Stimulated activated memory B cell treated with anti-CD40 and anti-IgM and Interleukin-4, amounts not matched to agents 10 μg/mL and 1 μg/mL and 100 μg/mL, for 72 hours (primary cell): ENCODE data around the gene WAC.
"Not testable (repeated sequence)": the region's sequence is repeated elsewhere in the genome, so short reads cannot be mapped to it uniquely, and the experiment has no call there.

Experiments
- ATAC-seq: fragments of 150-1000 bp; cut with Tn5 transposase; 2 replicates; pipeline ENCODE4 v1.10.0; 2021
- H3K27ac Mint-ChIP-seq: one replicate; pipeline ENCODE4 v1.8.0; 2022; ENCODE audit warnings: mild to moderate bottlenecking, mixed read lengths
- H3K27me3 Mint-ChIP-seq: one replicate; pipeline ENCODE4 v1.8.0; 2022; ENCODE audit warnings: mixed read lengths
- H3K36me3 Mint-ChIP-seq: one replicate; pipeline ENCODE4 v1.8.0; 2022; ENCODE audit warnings: mixed read lengths
- H3K4me1 Mint-ChIP-seq: one replicate; pipeline ENCODE4 v1.8.0; 2022; ENCODE audit warnings: mixed read lengths
- H3K4me3 Mint-ChIP-seq: one replicate; pipeline ENCODE4 v1.8.0; 2022; ENCODE audit warnings: mild to moderate bottlenecking, moderate library complexity, mixed read lengths
- H3K9me3 Mint-ChIP-seq: one replicate; pipeline ENCODE4 v1.8.0; 2022; ENCODE audit warnings: mixed read lengths

Gene WAC

DNA sequence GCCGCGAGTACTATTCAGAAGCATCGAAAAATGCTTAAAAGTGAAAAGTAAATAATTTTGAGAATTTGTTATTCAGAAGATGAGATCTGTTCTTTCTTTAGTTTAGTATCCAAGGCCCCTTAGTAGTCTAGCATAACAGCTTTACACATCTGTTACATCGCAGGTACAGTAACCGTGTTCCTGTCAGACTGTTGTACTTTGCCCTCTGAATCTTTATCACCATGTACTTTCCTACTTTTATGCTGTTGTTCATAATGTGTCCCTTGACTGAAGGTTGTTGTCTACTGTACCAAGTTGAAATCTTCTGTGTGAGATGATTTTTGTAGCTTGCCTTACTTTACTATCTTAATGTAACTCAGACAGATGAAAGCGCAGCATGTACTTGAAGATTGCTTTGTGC is 38.3 kb downstream of the WAC start:
- peaks cover 59% of the 10 kb centered on the region for H3K4me1 Mint-ChIP-seq

GRCh38 chr10:28574214-28574613 is 41.3 kb downstream of the WAC start:
- peaks cover 59% of the 10 kb centered on the region for H3K4me1 Mint-ChIP-seq
- not testable (repeated sequence) for H3K4me3 Mint-ChIP-seq, H3K27ac Mint-ChIP-seq, ATAC-seq, H3K9me3 Mint-ChIP-seq, H3K27me3 Mint-ChIP-seq
- peaks cover 49% of the 10 kb centered on the region for H3K36me3 Mint-ChIP-seq

More for the DNA sequence above, 38.3 kb downstream of the WAC start:
- Mint-ChIP-seq H3K27ac (no peak overlapping the region), H3K27me3 (no peaks in the 10 kb centered on the region), H3K4me3 (no peak overlapping the region), H3K36me3 (peaks cover 48% of the 10 kb centered on the region), H3K9me3 (no peaks in the 10 kb centered on the region)
- no peak for ATAC-seq

DNA sequence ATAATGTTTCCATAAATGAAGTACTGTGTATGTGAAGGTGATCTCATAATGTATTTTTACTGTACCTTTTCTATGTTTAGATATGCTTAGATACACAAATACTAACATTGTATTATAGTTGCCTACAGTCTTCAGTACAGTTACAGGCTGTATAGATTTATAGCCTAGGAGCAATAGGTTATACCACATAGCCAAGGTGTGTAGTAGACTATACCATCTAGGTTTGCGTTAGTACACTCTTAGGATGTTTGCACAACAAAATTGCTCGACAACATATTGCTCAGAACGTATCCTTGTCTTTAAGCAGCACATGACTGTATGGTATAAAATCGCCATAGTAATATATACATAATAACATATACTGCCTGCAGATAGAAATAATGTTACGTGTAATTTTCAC is 42.9 kb downstream of the WAC start:
- Mint-ChIP-seq H3K27ac (no peak overlapping the region), H3K4me1 (peaks cover 64% of the 10 kb centered on the region), H3K36me3 (peaks cover 49% of the 10 kb centered on the region), H3K4me3 (no peak overlapping the region), H3K9me3 (no peaks in the 10 kb centered on the region), H3K27me3 (no peaks in the 10 kb centered on the region)
- no peak for ATAC-seq

GRCh38 chr10:28577506-28577905 is 44.6 kb downstream of the WAC start:
- Mint-ChIP-seq H3K27me3 (no peaks in the 10 kb centered on the region), H3K4me3 (no peak overlapping the region), H3K27ac (no peak overlapping the region), H3K9me3 (no peaks in the 10 kb centered on the region), H3K4me1 (peaks cover 74% of the 10 kb centered on the region), H3K36me3 (peaks cover 59% of the 10 kb centered on the region)
- ATAC-seq: no peak

DNA sequence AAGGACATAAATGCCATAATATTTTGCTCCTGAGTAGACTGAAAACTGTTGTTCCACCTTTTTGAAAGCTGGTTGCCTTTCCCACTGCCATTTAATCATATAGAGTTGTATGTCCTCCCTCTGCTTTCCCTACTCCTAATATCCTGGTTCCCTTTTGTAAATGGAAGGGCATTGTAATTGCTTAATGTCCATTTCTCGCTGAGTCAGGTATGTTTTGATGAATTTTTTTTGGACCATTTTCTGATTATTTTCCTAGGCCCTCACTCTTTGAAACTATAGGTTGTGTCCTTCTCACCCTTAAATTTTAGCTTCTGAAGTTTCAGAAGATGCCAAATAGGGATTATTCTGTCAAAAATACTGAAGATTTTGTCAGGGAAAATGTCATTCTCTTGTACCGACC is 45.5 kb downstream of the WAC start:
- Mint-ChIP-seq H3K9me3 (no peaks in the 10 kb centered on the region), H3K36me3 (peaks cover 53% of the 10 kb centered on the region)

GRCh38 chr10:28580825-28581224 is 47.9 kb downstream of the WAC start:
- H3K27ac Mint-ChIP-seq: no peak overlapping the region
- H3K4me1 Mint-ChIP-seq: peaks cover 54% of the 10 kb centered on the region
- H3K36me3 Mint-ChIP-seq: peaks cover 54% of the 10 kb centered on the region
- H3K9me3 Mint-ChIP-seq: no peaks in the 10 kb centered on the region
- H3K27me3 Mint-ChIP-seq: no peaks in the 10 kb centered on the region
- H3K4me3 Mint-ChIP-seq: no peak overlapping the region
- ATAC-seq: no peak

More for the DNA sequence above, 45.5 kb downstream of the WAC start:
- no peak overlapping the region for H3K27ac Mint-ChIP-seq
- H3K4me3 Mint-ChIP-seq: no peak overlapping the region
- peaks cover 68% of the 10 kb centered on the region for H3K4me1 Mint-ChIP-seq
- no peak for ATAC-seq
- H3K27me3 Mint-ChIP-seq: no peaks in the 10 kb centered on the region

- H3K27ac Mint-ChIP-seq: no peak overlapping the region
- no peak for ATAC-seq
- H3K9me3 Mint-ChIP-seq: no peaks in the 10 kb centered on the region
- H3K36me3 Mint-ChIP-seq: peaks cover 58% of the 10 kb centered on the region
- H3K4me1 Mint-ChIP-seq: peaks cover 56% of the 10 kb centered on the region
- no peaks in the 10 kb centered on the region for H3K27me3 Mint-ChIP-seq
- no peak overlapping the region for H3K4me3 Mint-ChIP-seq
These were observed 49.0 kb downstream of the WAC start for GRCh38 chr10:28581916-28582315.

DNA sequence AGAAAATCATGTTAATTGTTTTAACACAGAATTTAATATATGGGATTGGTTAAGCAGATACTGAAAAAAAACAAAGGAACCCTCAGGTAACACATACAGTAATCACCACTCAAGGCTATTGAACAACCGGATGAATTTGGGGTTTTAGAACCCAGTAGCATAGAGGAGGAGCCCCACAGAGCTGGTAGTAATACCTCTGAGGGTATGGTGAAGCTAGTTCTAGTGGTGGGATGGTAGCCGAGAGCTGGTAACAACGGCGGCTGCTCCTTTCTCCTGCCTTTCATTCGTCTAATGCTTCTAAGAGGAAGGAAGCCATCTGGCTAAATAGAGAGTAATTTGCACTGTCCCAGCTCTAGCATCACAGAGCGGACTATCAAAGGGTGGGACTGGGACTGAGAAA is 52.2 kb downstream of the WAC start:
- no peak for ATAC-seq
- H3K27ac Mint-ChIP-seq: no peak overlapping the region
- no peaks in the 10 kb centered on the region for H3K27me3 Mint-ChIP-seq
- no peaks in the 10 kb centered on the region for H3K9me3 Mint-ChIP-seq
- peaks cover 55% of the 10 kb centered on the region for H3K36me3 Mint-ChIP-seq
- H3K4me3 Mint-ChIP-seq: no peak overlapping the region
- H3K4me1 Mint-ChIP-seq: peaks cover 38% of the 10 kb centered on the region

DNA sequence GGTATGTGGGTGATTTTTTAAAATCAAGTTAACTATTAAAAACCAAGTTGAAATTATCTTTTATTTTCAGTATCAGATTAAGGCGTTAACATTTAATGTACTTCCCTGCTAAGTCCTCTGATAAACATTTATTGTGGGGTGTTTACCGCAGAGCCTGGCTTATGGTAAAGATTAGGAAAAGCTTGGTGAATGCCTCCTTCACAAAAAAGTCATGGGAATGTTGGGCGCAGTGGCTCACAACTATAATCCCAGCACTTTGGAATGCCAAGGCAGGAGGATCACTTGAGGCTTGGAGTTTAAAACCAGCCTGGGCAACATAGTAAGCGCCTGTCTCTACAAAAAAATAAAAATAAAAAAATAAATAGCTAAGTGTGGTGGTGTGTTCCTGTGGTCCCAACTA is 53.3 kb downstream of the WAC start:
- H3K27me3 Mint-ChIP-seq: no peaks in the 10 kb centered on the region
- no peak overlapping the region for H3K27ac Mint-ChIP-seq
- no peak for ATAC-seq
- H3K36me3 Mint-ChIP-seq: peaks cover 54% of the 10 kb centered on the region
- peaks cover 33% of the 10 kb centered on the region for H3K4me1 Mint-ChIP-seq
- no peaks in the 10 kb centered on the region for H3K9me3 Mint-ChIP-seq
- no peak overlapping the region for H3K4me3 Mint-ChIP-seq

DNA sequence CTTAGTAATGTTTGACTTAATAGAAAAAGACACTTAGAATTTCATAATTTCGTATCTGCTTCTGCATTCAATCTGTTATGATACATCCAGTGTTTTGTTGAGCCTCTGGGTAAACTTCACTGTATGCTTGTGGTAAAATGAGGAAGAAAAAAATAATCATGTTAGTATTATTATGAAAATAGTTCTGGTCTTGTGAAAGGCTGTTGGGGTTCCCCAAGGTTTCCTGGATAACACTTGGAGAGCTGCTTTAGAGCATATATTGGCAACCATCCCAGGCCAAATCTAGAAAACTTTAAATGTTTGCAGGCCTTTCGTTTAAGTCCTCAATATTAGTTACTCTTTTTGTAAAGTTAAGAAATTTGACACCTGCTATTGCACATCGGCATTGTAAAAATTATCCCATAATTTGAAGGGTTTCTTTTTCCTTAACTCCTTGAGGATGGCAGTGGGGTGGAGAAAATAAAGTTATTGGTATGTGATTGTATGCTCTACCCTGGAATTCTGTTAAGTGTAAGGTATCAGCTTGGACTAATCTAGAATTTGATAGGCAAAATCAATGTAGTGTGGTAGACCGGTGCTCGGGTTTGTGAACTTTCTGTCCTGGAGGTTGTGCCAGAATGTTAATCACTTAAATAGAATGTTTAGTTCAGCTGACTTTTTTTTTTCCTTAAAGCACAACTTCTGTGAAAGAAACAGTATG is 54.5 kb downstream of the WAC start:
- Mint-ChIP-seq H3K4me1 (peaks cover 20% of the 10 kb centered on the region), H3K36me3 (peaks cover 55% of the 10 kb centered on the region), H3K4me3 (no peak overlapping the region), H3K9me3 (no peaks in the 10 kb centered on the region), H3K27ac (no peak overlapping the region), H3K27me3 (no peaks in the 10 kb centered on the region)
- no peak for ATAC-seq

GRCh38 chr10:28587970-28588290 is 55.0 kb downstream of the WAC start:
- Mint-ChIP-seq H3K4me3 (no peak overlapping the region), H3K27ac (no peak overlapping the region), H3K36me3 (peaks cover 59% of the 10 kb centered on the region), H3K4me1 (peaks cover 21% of the 10 kb centered on the region), H3K27me3 (no peaks in the 10 kb centered on the region), H3K9me3 (no peaks in the 10 kb centered on the region)
- ATAC-seq: no peak

DNA sequence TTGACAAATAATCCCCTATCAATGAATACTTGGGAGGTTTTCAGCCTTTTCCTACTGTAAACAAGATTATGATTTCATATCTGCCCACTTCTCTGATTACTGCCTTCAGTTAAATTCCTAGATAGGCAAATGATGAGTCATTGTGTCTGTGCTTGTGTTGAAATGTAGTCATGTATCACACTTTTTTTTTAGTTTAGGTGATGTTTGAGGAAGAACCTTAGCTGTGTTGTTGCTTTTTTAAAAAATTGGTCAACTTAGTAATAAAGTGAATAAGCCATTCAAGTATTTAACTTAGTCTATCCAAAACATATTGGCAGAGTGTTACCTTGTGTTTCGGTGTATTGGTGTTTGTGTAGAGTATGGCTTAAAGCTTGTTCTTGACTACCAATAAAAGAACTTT is 60.0 kb downstream of the WAC start:
- Mint-ChIP-seq H3K27me3 (no peaks in the 10 kb centered on the region), H3K9me3 (no peaks in the 10 kb centered on the region), H3K36me3 (peaks cover 49% of the 10 kb centered on the region), H3K4me1 (peaks cover 16% of the 10 kb centered on the region), H3K27ac (no peak overlapping the region), H3K4me3 (no peak overlapping the region)
- ATAC-seq: no peak

DNA sequence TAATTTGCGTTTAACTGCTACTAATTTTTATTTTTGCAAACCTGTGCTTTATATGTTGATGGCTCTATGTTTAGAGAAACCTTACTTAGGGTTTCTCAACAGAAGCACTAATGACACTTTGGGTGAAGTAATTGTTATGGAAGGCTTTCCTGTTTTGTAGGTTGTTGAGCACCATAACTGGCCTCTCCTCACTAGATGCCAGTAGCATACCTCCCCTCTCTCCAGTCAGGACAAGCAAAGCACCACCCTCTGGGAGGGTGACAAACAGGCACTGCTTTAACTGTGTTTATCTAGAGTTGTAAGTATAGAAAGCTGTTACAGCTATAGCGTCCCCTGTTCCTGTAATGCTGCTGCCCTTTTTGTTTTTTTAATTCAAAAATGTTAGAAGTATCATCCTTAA is 60.9 kb downstream of the WAC start:
- Mint-ChIP-seq H3K9me3 (no peaks in the 10 kb centered on the region), H3K4me1 (peaks cover 17% of the 10 kb centered on the region), H3K36me3 (peaks cover 52% of the 10 kb centered on the region), H3K4me3 (no peak overlapping the region), H3K27ac (no peak overlapping the region), H3K27me3 (no peaks in the 10 kb centered on the region)
- no peak for ATAC-seq

DNA sequence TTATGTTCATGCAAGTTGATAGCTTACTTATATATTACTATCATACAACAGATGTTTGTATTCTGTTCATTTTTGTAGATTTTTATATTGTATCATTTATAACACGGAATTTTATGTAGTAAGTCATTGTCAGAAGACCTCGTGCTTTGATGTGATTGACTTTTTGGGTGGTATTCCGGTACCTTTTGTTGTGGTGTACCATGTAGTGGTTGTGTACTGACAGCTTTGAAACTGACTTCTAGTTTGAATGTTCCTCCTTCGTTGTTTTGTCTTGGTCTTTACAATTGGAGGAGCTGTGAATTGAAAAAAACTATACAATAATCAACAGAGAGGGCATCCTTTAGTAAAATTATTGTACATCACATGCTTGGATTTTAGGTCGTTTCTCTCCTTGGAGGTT is 61.5 kb downstream of the WAC start:
- no peak for ATAC-seq
- Mint-ChIP-seq H3K4me3 (no peak overlapping the region), H3K27me3 (no peaks in the 10 kb centered on the region), H3K27ac (no peak overlapping the region), H3K36me3 (peaks cover 52% of the 10 kb centered on the region), H3K4me1 (peaks cover 17% of the 10 kb centered on the region), H3K9me3 (no peaks in the 10 kb centered on the region)

DNA sequence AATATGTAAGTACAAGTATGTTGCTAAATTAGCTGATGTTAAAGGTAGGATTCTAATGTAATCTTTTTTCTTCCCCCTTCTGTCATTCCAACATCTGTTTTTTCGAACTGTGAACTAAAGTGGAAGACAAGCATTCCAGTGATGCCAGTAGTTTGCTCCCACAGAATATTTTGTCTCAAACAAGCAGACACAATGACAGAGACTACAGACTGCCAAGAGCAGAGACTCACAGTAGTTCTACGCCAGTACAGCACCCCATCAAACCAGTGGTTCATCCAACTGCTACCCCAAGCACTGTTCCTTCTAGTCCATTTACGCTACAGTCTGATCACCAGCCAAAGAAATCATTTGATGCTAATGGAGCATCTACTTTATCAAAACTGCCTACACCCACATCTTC is 62.7 kb downstream of the WAC start:
- Mint-ChIP-seq H3K4me1 (peaks cover 17% of the 10 kb centered on the region), H3K4me3 (no peak overlapping the region), H3K36me3 (peaks cover 57% of the 10 kb centered on the region), H3K27me3 (no peaks in the 10 kb centered on the region), H3K9me3 (no peaks in the 10 kb centered on the region), H3K27ac (no peak overlapping the region)
- no peak for ATAC-seq

- ATAC-seq: no peak
- peaks cover 18% of the 10 kb centered on the region for H3K4me1 Mint-ChIP-seq
- H3K9me3 Mint-ChIP-seq: no peaks in the 10 kb centered on the region
- peaks cover 52% of the 10 kb centered on the region for H3K36me3 Mint-ChIP-seq
- H3K4me3 Mint-ChIP-seq: no peak overlapping the region
- no peak overlapping the region for H3K27ac Mint-ChIP-seq
- H3K27me3 Mint-ChIP-seq: no peaks in the 10 kb centered on the region
These were observed 67.1 kb downstream of the WAC start for GRCh38 chr10:28600056-28600455.

DNA sequence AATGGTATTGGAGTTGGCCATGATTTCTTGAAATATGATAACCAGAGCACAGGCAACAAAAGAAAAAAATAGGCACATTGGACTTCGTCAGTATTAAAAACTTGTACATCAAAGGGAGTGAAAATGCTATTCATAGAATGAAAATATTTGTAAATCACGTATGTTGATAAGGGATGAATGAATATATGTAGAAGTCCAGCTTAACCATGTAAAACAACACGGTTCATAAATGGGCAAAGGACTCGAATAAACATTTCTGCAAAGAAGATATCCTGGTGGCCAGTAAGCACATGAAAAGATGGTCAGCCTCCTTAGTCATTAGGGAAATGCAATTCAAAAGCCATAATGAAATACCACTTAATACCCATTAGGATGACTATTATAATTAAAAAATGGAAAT is 68.1 kb downstream of the WAC start:
- Mint-ChIP-seq H3K9me3 (no peaks in the 10 kb centered on the region), H3K27me3 (no peaks in the 10 kb centered on the region), H3K4me3 (no peak overlapping the region), H3K27ac (no peak overlapping the region), H3K4me1 (peaks cover 26% of the 10 kb centered on the region), H3K36me3 (peaks cover 49% of the 10 kb centered on the region)
- ATAC-seq: no peak
